Endodermal cell (in vitro differentiated cells): ENCODE data around the gene TEDDM1. TPM values are rescaled to one million over a fixed set of nuclear protein-coding genes. Genes with fewer than 3 reads are reported as not detected.

Experiments
- DNase-seq: peaks from one replicate; pipeline ENCODE4 v3.0.0-alpha.2; 2017
- H3K27ac ChIP-seq: 2 replicates; pipeline ENCODE4 v1.5.1; 2013; ENCODE audit warnings: mild to moderate bottlenecking, low read depth, low read length, moderate library complexity
- H3K27me3 ChIP-seq: 2 replicates; pipeline ENCODE4 v1.6.1; 2013; ENCODE audit warnings: mild to moderate bottlenecking, low read length, moderate library complexity; ENCODE audit not compliant: insufficient read depth, control insufficient read depth, poor library complexity, severe bottlenecking
- H3K36me3 ChIP-seq: 2 replicates; pipeline ENCODE4 v1.7.0; 2013; ENCODE audit warnings: mild to moderate bottlenecking, low read length, moderate library complexity; ENCODE audit not compliant: control insufficient read depth, insufficient read depth
- H3K4me1 ChIP-seq: one replicate; pipeline ENCODE4 v1.7.0; 2013; ENCODE audit warnings: low read length; ENCODE audit not compliant: control insufficient read depth, insufficient read depth
- H3K4me3 ChIP-seq: 2 replicates; pipeline ENCODE4 v1.5.1; 2013; ENCODE audit warnings: mild to moderate bottlenecking, low read length, moderate library complexity
- H3K9ac ChIP-seq: 2 replicates; pipeline ENCODE4 v1.6.1; 2013; ENCODE audit warnings: mild to moderate bottlenecking, low read length, moderate library complexity; ENCODE audit not compliant: poor library complexity, severe bottlenecking; ENCODE audit errors: extremely low read depth
- H3K9me3 ChIP-seq: 2 replicates; pipeline ENCODE4 v1.6.1; 2013; ENCODE audit warnings: mild to moderate bottlenecking, low read length, moderate library complexity; ENCODE audit not compliant: control insufficient read depth
- H3K27ac Mint-ChIP-seq: 2 replicates; pipeline ENCODE4 v1.8.0; 2020; ENCODE audit warnings: mixed read lengths
- H3K27me3 Mint-ChIP-seq: 2 replicates; pipeline ENCODE4 v1.8.0; 2021; ENCODE audit warnings: mild to moderate bottlenecking, mixed read lengths; ENCODE audit not compliant: insufficient read depth
- H3K36me3 Mint-ChIP-seq: 2 replicates; pipeline ENCODE4 v1.8.0; 2020; ENCODE audit warnings: low read depth, mixed read lengths
- H3K4me1 Mint-ChIP-seq: 2 replicates; pipeline ENCODE4 v1.8.0; 2020; ENCODE audit warnings: mixed read lengths
- H3K4me3 Mint-ChIP-seq: 2 replicates; pipeline ENCODE4 v1.8.0; 2020; ENCODE audit warnings: mild to moderate bottlenecking, moderate library complexity, mixed read lengths
- H3K9me3 Mint-ChIP-seq: 2 replicates; pipeline ENCODE4 v1.8.0; 2020; ENCODE audit warnings: mild to moderate bottlenecking, mixed read lengths
- CTCF ChIP-seq: fragments of 200-600 bp; sonication (generic); conservative IDR thresholded peaks from 2 replicates; pipeline ENCODE4 v1.5.0; 2021; ENCODE audit warnings: antibody characterized with exemption, mild to moderate bottlenecking
- WGBS, 2 experiments: methylation state at CpG; one replicate each; pipeline versions ENCODE4 v1.1.5 to v1.1.7; 2013; ENCODE audit warnings: missing lambda C conversion rate in 2 of 2, mixed read lengths in 1 of 2; ENCODE audit not compliant: insufficient coverage in 1 of 2, insufficient read length in 1 of 2; 5-methylcytosine and 5-hydroxymethylcytosine counted together
- total RNA-seq, 2 donors: library from RNA; stranded (reverse); fragmentation: NEBNext Ultra II Directional in 1 of 2; extraction: Animal tissue kit (Norgen Biotek cat#: 25700) in 1 of 2; gene quantifications; 2 replicates in 1 of 2; 3 replicates in 1 of 2; pipeline ENCODE4 v1.2.1, GENCODE V29; 2021

Gene TEDDM1
- total RNA-seq, 2 donors from 2014 or later = not detected

- Mint-ChIP-seq H3K27ac (no peak overlapping the region), H3K9me3 (no peaks in the 10 kb centered on the region), H3K36me3 (no peaks in the 10 kb centered on the region), H3K27me3 (no peaks in the 10 kb centered on the region), H3K4me3 (no peak overlapping the region), H3K4me1 (peaks cover 15% of the 10 kb centered on the region)
- Histone ChIP-seq H3K27me3 (no peaks in the 10 kb centered on the region), H3K36me3 (no peaks in the 10 kb centered on the region), H3K27ac (no peak overlapping the region), H3K4me1 (peaks cover 11% of the 10 kb centered on the region), H3K4me3 (no peak overlapping the region), H3K9me3 (no peaks in the 10 kb centered on the region), H3K9ac (no peak overlapping the region)
- DNase-seq = no peak
- no peak for TF ChIP-seq CTCF
- 95 to 100% methylated on average over 1 to 2 of the region's 2 CpGs for WGBS, 2 experiments
Observed at GRCh38 chr1:182350839-182351238, 49.6 kb downstream of the TEDDM1 start.

- Histone ChIP-seq H3K4me3 (no peak overlapping the region), H3K27ac (no peak overlapping the region), H3K9me3 (no peaks in the 10 kb centered on the region), H3K4me1 (peaks cover 11% of the 10 kb centered on the region), H3K36me3 (no peaks in the 10 kb centered on the region), H3K9ac (no peak overlapping the region), H3K27me3 (no peaks in the 10 kb centered on the region)
- Mint-ChIP-seq H3K27me3 (no peaks in the 10 kb centered on the region), H3K27ac (no peak overlapping the region), H3K4me1 (peaks cover 15% of the 10 kb centered on the region), H3K36me3 (no peaks in the 10 kb centered on the region), H3K4me3 (no peak overlapping the region), H3K9me3 (no peaks in the 10 kb centered on the region)
- TF ChIP-seq CTCF = no peak
- DNase-seq = no peak
- WGBS, 2 experiments = 93% methylated on average over 3 to 6 of the region's 6 CpGs
Observed at GRCh38 chr1:182348961-182349747, 51.3 kb downstream of the TEDDM1 start.

Other genes starting within 250 kb of the TEDDM1 start
- 100 to 1,000 TPM; 529 to 553 TPM for gene GLUL, start 8.9 kb downstream of the TEDDM1 start, total RNA-seq
- not detected for gene RGSL1, start 49.5 kb upstream of the TEDDM1 start, total RNA-seq
- 1 to 10 TPM; 2.6 to 3.1 TPM for gene RNASEL, start 188.6 kb upstream of the TEDDM1 start, total RNA-seq
- 10 to 100 TPM; 14.8 to 19.4 TPM for gene RGS16, start 203.7 kb upstream of the TEDDM1 start, total RNA-seq